Measurements from ENCODE around the gene TUBB3.
"Not testable (repeated sequence)": the region's sequence is repeated elsewhere in the genome, so short reads cannot be mapped to it uniquely, and the experiment has no call there.

The TUBB3 gene

GRCh38 chr16:89922884-89923639 is at the start of gene TUBB3:
TUBB3 (plus strand) TSS chr16:89923342; CDS start chr16:89923402, 60 bp downstream.
- DNase-seq (ENCODE audit: low read depth, low spot score): no peak

GRCh38 chr16:89873972-89874689 is 49.0 kb upstream of the TUBB3 start:
- peak; percentile 87 for DNase-seq (ENCODE audit: low read depth, low spot score)

GRCh38 chr16:89879123-89879522 is 44.0 kb upstream of the TUBB3 start:
- DNase-seq (ENCODE audit: low read depth, low spot score): not testable (repeated sequence)

GRCh38 chr16:89880477-89881367 is 42.4 kb upstream of the TUBB3 start:
- no peak for DNase-seq (ENCODE audit: low read depth, low spot score)

- no peak for DNase-seq (ENCODE audit: low read depth, low spot score)
Measured at GRCh38 chr16:89881368-89881730, 41.8 kb upstream of the TUBB3 start.

GRCh38 chr16:89883346-89884040 is 39.6 kb upstream of the TUBB3 start:
- DNase-seq (ENCODE audit: low read depth, low spot score): no peak

GRCh38 chr16:89884041-89884421 is 39.1 kb upstream of the TUBB3 start:
- DNase-seq (ENCODE audit: low read depth, low spot score): no peak

- no peak for DNase-seq (ENCODE audit: low read depth, low spot score)
Measured at GRCh38 chr16:89887243-89887642, 35.9 kb upstream of the TUBB3 start.

GRCh38 chr16:89890200-89890599 is 32.9 kb upstream of the TUBB3 start:
- DNase-seq (ENCODE audit: low read depth, low spot score): peak; percentile 9

GRCh38 chr16:89890886-89891657 is 32.1 kb upstream of the TUBB3 start:
- DNase-seq (ENCODE audit: low read depth, low spot score): no peak

- DNase-seq (ENCODE audit: low read depth, low spot score): no peak
Measured at GRCh38 chr16:89892055-89892630, 31.0 kb upstream of the TUBB3 start.

GRCh38 chr16:89892635-89893034 is 30.5 kb upstream of the TUBB3 start:
- no peak for DNase-seq (ENCODE audit: low read depth, low spot score)

GRCh38 chr16:89893642-89894548 is 29.2 kb upstream of the TUBB3 start:
- DNase-seq (ENCODE audit: low read depth, low spot score): no peak

GRCh38 chr16:89895482-89896250 is 27.5 kb upstream of the TUBB3 start:
- DNase-seq (ENCODE audit: low read depth, low spot score): no peak

- no peak for DNase-seq (ENCODE audit: low read depth, low spot score)
Measured at GRCh38 chr16:89897204-89897603, 25.9 kb upstream of the TUBB3 start.

GRCh38 chr16:89898201-89898967 is 24.8 kb upstream of the TUBB3 start:
- DNase-seq (ENCODE audit: low read depth, low spot score): no peak

GRCh38 chr16:89899879-89900481 is 23.2 kb upstream of the TUBB3 start:
- DNase-seq (ENCODE audit: low read depth, low spot score): no peak

All from activated naive CD8-positive, alpha-beta T cell treated with anti-CD3 and anti-CD28 coated beads, Interleukin-2, amount 50 U/mL, for 16 hours (primary cell).